Vagina (tissue), 2 donors: ENCODE data around the gene CPN2.

Experiments used
- CTCF ChIP-seq, 3 experiments: fragments of 450-650 bp in 2 of 3; fragments of 200-600 bp in 1 of 3; sonication (generic) in 1 of 3; IDR thresholded peaks; one replicate each; pipeline ENCODE4 v1.5.1; 2017 to 2019; ENCODE audit warnings: antibody characterized with exemption in 3 of 3, mild to moderate bottlenecking in 2 of 3, moderate library complexity in 2 of 3
- POLR2A ChIP-seq, 2 donors: fragments of 450-650 bp; IDR thresholded peaks; one replicate each; pipeline ENCODE4 v1.6.1; 2017; ENCODE audit warnings: antibody characterized with exemption in 2 of 2, mild to moderate bottlenecking in 2 of 2, moderate library complexity in 2 of 2

DNA sequence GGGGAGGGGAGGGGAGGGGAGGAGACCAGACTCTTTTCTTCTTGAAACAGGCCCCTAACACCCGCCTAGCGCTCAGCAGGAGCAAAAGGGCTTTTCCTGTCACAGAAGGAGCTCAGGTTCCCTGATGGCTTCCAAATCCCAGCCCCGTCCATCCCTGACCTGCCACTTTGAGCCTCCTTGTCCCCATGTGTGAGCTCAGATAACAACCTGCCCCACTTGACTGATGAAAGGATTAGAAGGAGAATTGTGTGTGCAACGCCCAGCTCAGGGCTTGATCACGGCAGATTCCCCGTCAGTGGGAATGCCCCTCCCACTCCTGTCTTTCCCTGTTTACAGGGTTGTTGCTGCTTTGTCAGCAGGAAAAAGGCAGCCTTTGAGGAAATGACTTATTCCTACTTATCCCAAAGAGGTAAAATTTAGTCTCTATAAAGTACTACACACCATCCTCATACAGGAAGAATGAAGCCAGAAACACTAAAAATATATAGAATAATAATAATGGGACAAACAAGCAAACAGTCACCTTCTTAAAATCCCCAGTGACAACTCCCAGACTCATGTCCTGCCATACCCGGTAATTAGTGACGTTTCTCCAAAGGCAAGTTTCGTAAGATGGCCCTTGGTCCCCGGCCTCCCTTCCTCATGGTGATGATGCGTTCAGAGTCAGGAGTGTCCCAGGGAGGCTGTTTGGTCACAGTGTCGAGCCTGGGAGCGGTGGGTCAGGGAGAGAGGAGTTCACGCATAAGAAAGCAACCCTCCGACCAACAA lies 24.5 kb upstream of the CPN2 start:
- TF ChIP-seq POLR2A (IDR thresholded peaks at IDR 0.05) (no peak), CTCF (IDR thresholded peaks at IDR 0.05) (no peak)
